Measurements from ENCODE around the gene METTL6. TPM values are rescaled to one million over a fixed set of nuclear protein-coding genes. Genes with fewer than 3 reads are reported as not detected.

The METTL6 gene
- total RNA-seq, 4 donors from 2014 or later, result 2.6 to 9.6 (median 9.0) TPM

- DNase-seq, result peak; percentile 96
- peak overlapping the region; percentile 57 to 69 (median 67) for H3K27ac ChIP-seq
- TF ChIP-seq POLR2A (IDR thresholded peaks at IDR 0.05) (no peak), POLR2AphosphoS5 (IDR thresholded peaks at IDR 0.05) (peak in 2 of 3 donors; percentile 52 to 57), EP300 (IDR thresholded peaks at IDR 0.05; ENCODE audit: low read depth) (peak; percentile 61), CTCF (IDR thresholded peaks at IDR 0.05) (peak; percentile 71 to 87 (median 80))
- no peaks in the 10 kb centered on the region for H3K27me3 ChIP-seq
- H3K36me3 ChIP-seq, result no peaks in the 10 kb centered on the region
- intact Hi-C loops (cut with DNase I; ENCODE audit: low total_unique reads), result loop anchor here (5.0 kb wide), 1 partner anchor 111 kb away; no protein-coding TSS in a partner anchor
- H3K4me3 ChIP-seq, result no peak overlapping the region
- no peaks in the 10 kb centered on the region for H3K9me3 ChIP-seq
- in situ Hi-C loops (cut with MboI; ENCODE audit: low pct_ligation_motif_present in 1 of 4, low pct_unique_long_range_greater_than_20kb in 1 of 4, low sequenced_read_pairs in 3 of 4), result loop anchor here in 1 of 4 donors (10.0 kb wide), 1 partner anchor 113 kb away; no protein-coding TSS in a partner anchor
- peaks cover 3 to 15% (median 6%) of the 10 kb centered on the region in 4 donors for H3K4me1 ChIP-seq
- 24 to 37% methylated on average over 11 to 16 of the region's 16 CpGs for WGBS, 2 donors (ENCODE audit: low coverage in 1 of 2)
Measured at GRCh38 chr3:15377961-15378791, 49.2 kb downstream of the METTL6 start.

GRCh38 chr3:15375461-15376000 is 51.8 kb downstream of the METTL6 start:
- no peak overlapping the region for H3K27ac ChIP-seq
- H3K27me3 ChIP-seq, result no peaks in the 10 kb centered on the region
- TF ChIP-seq POLR2A (IDR thresholded peaks at IDR 0.05) (no peak), CTCF (IDR thresholded peaks at IDR 0.05) (no peak), POLR2AphosphoS5 (IDR thresholded peaks at IDR 0.05) (no peak), EP300 (IDR thresholded peaks at IDR 0.05; ENCODE audit: low read depth) (no peak)
- in situ Hi-C loops (cut with MboI; ENCODE audit: low pct_ligation_motif_present in 1 of 4, low pct_unique_long_range_greater_than_20kb in 1 of 4, low sequenced_read_pairs in 3 of 4), result loop anchor here in 1 of 4 donors (10.0 kb wide), 1 partner anchor 111 kb away; no protein-coding TSS in a partner anchor
- intact Hi-C loops (cut with DNase I; ENCODE audit: low total_unique reads), result loop anchor here (5.0 kb wide), 1 partner anchor 108 kb away; no protein-coding TSS in a partner anchor
- H3K36me3 ChIP-seq, result no peaks in the 10 kb centered on the region
- H3K4me1 ChIP-seq, result peaks cover 2 to 5% (median 3%) of the 10 kb centered on the region in 4 donors
- H3K9me3 ChIP-seq, result no peaks in the 10 kb centered on the region
- 95 to 97% methylated on average over 3 to 22 of the region's 22 CpGs for WGBS, 2 donors (ENCODE audit: low coverage in 1 of 2)
- DNase-seq, result no peak
- H3K4me3 ChIP-seq, result no peak overlapping the region

GRCh38 chr3:15372918-15373317 is 54.4 kb downstream of the METTL6 start:
- Histone ChIP-seq H3K36me3 (no peaks in the 10 kb centered on the region), H3K4me3 (no peak overlapping the region), H3K4me1 (peaks cover 0 to 3% (median 2%) of the 10 kb centered on the region in 4 donors), H3K27ac (no peak overlapping the region), H3K9me3 (no peaks in the 10 kb centered on the region), H3K27me3 (no peaks in the 10 kb centered on the region)
- in situ Hi-C loops (cut with MboI; ENCODE audit: low pct_ligation_motif_present in 1 of 4, low pct_unique_long_range_greater_than_20kb in 1 of 4, low sequenced_read_pairs in 3 of 4) (loop anchor here in 1 of 4 donors (10.0 kb wide), 1 partner anchor 108 kb away; no protein-coding TSS in a partner anchor), intact Hi-C loops (cut with DNase I; ENCODE audit: low total_unique reads) (no loop called here)
- WGBS, 2 donors (ENCODE audit: low coverage in 1 of 2), result 93 to 94% methylated on average over 3 to 4 of the region's 4 CpGs
- DNase-seq, result no peak
- no peak for TF ChIP-seq POLR2A (IDR thresholded peaks at IDR 0.05)
- no peak for TF ChIP-seq EP300 (IDR thresholded peaks at IDR 0.05; ENCODE audit: low read depth)
- TF ChIP-seq POLR2AphosphoS5 (IDR thresholded peaks at IDR 0.05), result no peak
- no peak for TF ChIP-seq CTCF (IDR thresholded peaks at IDR 0.05)

GRCh38 chr3:15368561-15369135 is 58.7 kb downstream of the METTL6 start:
- H3K27ac ChIP-seq, result no peak overlapping the region
- no peak for TF ChIP-seq CTCF (IDR thresholded peaks at IDR 0.05)
- no peak for TF ChIP-seq EP300 (IDR thresholded peaks at IDR 0.05; ENCODE audit: low read depth)
- TF ChIP-seq POLR2AphosphoS5 (IDR thresholded peaks at IDR 0.05), result no peak
- TF ChIP-seq POLR2A (IDR thresholded peaks at IDR 0.05), result no peak
- intact Hi-C loops (cut with DNase I; ENCODE audit: low total_unique reads), result no loop called here
- H3K27me3 ChIP-seq, result no peaks in the 10 kb centered on the region
- H3K4me3 ChIP-seq, result no peak overlapping the region
- in situ Hi-C loops (cut with MboI; ENCODE audit: low pct_ligation_motif_present in 1 of 4, low pct_unique_long_range_greater_than_20kb in 1 of 4, low sequenced_read_pairs in 3 of 4), result no loop called here
- DNase-seq, result no peak
- WGBS, 2 donors (ENCODE audit: low coverage in 1 of 2), result 74 to 90% methylated on average over 5 to 6 of the region's 6 CpGs
- H3K4me1 ChIP-seq, result peaks cover 0 to 8% (median 0%) of the 10 kb centered on the region in 4 donors
- no peaks in the 10 kb centered on the region for H3K36me3 ChIP-seq
- no peaks in the 10 kb centered on the region for H3K9me3 ChIP-seq
